Measurements from ENCODE around the gene RASSF4. TPM values are rescaled to one million over a fixed set of nuclear protein-coding genes. Genes with fewer than 3 reads are reported as not detected.

RASSF4 gene
- total RNA-seq, 8 experiments from 2014 or later: 1.8 to 23.2 (median 13.3) TPM

GRCh38 chr10:44922021-44922420 is 37.6 kb upstream of the RASSF4 start:
- 47 to 100% (median 71%) methylated on average over 1 to 3 of the region's 5 CpGs; no CpG with 5 or more reads in 3 of the 10 experiments for WGBS, 10 experiments
- Histone ChIP-seq H3K4me1 (replicated peaks in 1 of 2) (peaks cover 2 to 3% of the 10 kb centered on the region in 2 donors), H3K4me3 (no peak overlapping the region), H3K27ac (no peak overlapping the region)
- in situ Hi-C loops (cut with MboI; ENCODE audit: low pct_unique_long_range_greater_than_20kb in 2 of 9, low sequenced_read_pairs in 9 of 9, unreplicated experiment in 9 of 9): no loop called here
- ATAC-seq (replicated peaks in 6 of 8): no peak

GRCh38 chr10:44922796-44923545 is 36.6 kb upstream of the RASSF4 start:
- in situ Hi-C loops (cut with MboI; ENCODE audit: low pct_unique_long_range_greater_than_20kb in 2 of 9, low sequenced_read_pairs in 9 of 9, unreplicated experiment in 9 of 9): no loop called here
- WGBS, 10 experiments: 30 to 91% (median 62%) methylated on average over 2 to 5 of the region's 7 CpGs
- no peak for ATAC-seq (replicated peaks in 6 of 8)
- H3K4me1 ChIP-seq (replicated peaks in 1 of 2): peaks cover 2 to 3% of the 10 kb centered on the region in 2 donors
- no peak overlapping the region for H3K4me3 ChIP-seq
- no peak overlapping the region for H3K27ac ChIP-seq

GRCh38 chr10:44923611-44924010 is 36.0 kb upstream of the RASSF4 start:
- H3K27ac ChIP-seq: no peak overlapping the region
- no peak for ATAC-seq (replicated peaks in 6 of 8)
- H3K4me3 ChIP-seq: no peak overlapping the region
- peaks cover 2 to 3% of the 10 kb centered on the region in 2 donors for H3K4me1 ChIP-seq (replicated peaks in 1 of 2)
- 17 to 100% (median 48%) methylated on average over 1 to 2 of the region's 3 CpGs; no CpG with 5 or more reads in 6 of the 10 experiments for WGBS, 10 experiments
- in situ Hi-C loops (cut with MboI; ENCODE audit: low pct_unique_long_range_greater_than_20kb in 2 of 9, low sequenced_read_pairs in 9 of 9, unreplicated experiment in 9 of 9): no loop called here

GRCh38 chr10:44924261-44925040 is 35.2 kb upstream of the RASSF4 start:
- in situ Hi-C loops (cut with MboI; ENCODE audit: low pct_unique_long_range_greater_than_20kb in 2 of 9, low sequenced_read_pairs in 9 of 9, unreplicated experiment in 9 of 9): no loop called here
- no peak overlapping the region for H3K27ac ChIP-seq
- 49 to 93% (median 68%) methylated on average over 3 to 6 of the region's 21 CpGs; no CpG with 5 or more reads in 5 of the 10 experiments for WGBS, 10 experiments
- H3K4me1 ChIP-seq (replicated peaks in 1 of 2): peaks cover 2 to 3% of the 10 kb centered on the region in 2 donors
- H3K4me3 ChIP-seq: no peak overlapping the region
- ATAC-seq (replicated peaks in 6 of 8): no peak

GRCh38 chr10:44925224-44925623 is 34.4 kb upstream of the RASSF4 start:
- H3K4me3 ChIP-seq: no peak overlapping the region
- peaks cover 2 to 3% of the 10 kb centered on the region in 2 donors for H3K4me1 ChIP-seq (replicated peaks in 1 of 2)
- in situ Hi-C loops (cut with MboI; ENCODE audit: low pct_unique_long_range_greater_than_20kb in 2 of 9, low sequenced_read_pairs in 9 of 9, unreplicated experiment in 9 of 9): no loop called here
- H3K27ac ChIP-seq: no peak overlapping the region
- peak in 6 of 8 experiments; percentile 80 to 92 (median 85) for ATAC-seq (replicated peaks in 6 of 8)
- 20 to 83% (median 47%) methylated on average over 1 to 6 of the region's 7 CpGs; no CpG with 5 or more reads in 4 of the 10 experiments for WGBS, 10 experiments

GRCh38 chr10:44925811-44926750 is 33.5 kb upstream of the RASSF4 start:
- 0 to 100% (median 93%) methylated on average over 1 to 4 of the region's 16 CpGs; no CpG with 5 or more reads in 1 of the 10 experiments for WGBS, 10 experiments
- Histone ChIP-seq H3K4me3 (no peak overlapping the region), H3K27ac (no peak overlapping the region), H3K4me1 (replicated peaks in 1 of 2) (peaks cover 2 to 3% of the 10 kb centered on the region in 2 donors)
- in situ Hi-C loops (cut with MboI; ENCODE audit: low pct_unique_long_range_greater_than_20kb in 2 of 9, low sequenced_read_pairs in 9 of 9, unreplicated experiment in 9 of 9): no loop called here
- no peak for ATAC-seq (replicated peaks in 6 of 8)

- ATAC-seq (replicated peaks in 6 of 8): no peak
Measured at GRCh38 chr10:44926751-44927351, 32.8 kb upstream of the RASSF4 start.

GRCh38 chr10:44927352-44927751 is 32.2 kb upstream of the RASSF4 start:
- ATAC-seq (replicated peaks in 6 of 8): peak in 2 of 8 experiments; percentile 13 to 65
- H3K4me1 ChIP-seq (replicated peaks in 1 of 2): peaks cover 2 to 3% of the 10 kb centered on the region in 2 donors
- in situ Hi-C loops (cut with MboI; ENCODE audit: low pct_unique_long_range_greater_than_20kb in 2 of 9, low sequenced_read_pairs in 9 of 9, unreplicated experiment in 9 of 9): no loop called here
- 0 to 100% (median 78%) methylated on average over 1 to 2 of the region's 2 CpGs; no CpG with 5 or more reads in 4 of the 10 experiments for WGBS, 10 experiments
- H3K4me3 ChIP-seq: no peak overlapping the region
- no peak overlapping the region for H3K27ac ChIP-seq

More at GRCh38 chr10:44926751-44927351, 32.8 kb upstream of the RASSF4 start:
- Histone ChIP-seq H3K27ac (no peak overlapping the region), H3K4me1 (replicated peaks in 1 of 2) (peaks cover 2 to 3% of the 10 kb centered on the region in 2 donors), H3K4me3 (no peak overlapping the region)
- in situ Hi-C loops (cut with MboI; ENCODE audit: low pct_unique_long_range_greater_than_20kb in 2 of 9, low sequenced_read_pairs in 9 of 9, unreplicated experiment in 9 of 9): no loop called here
- WGBS, 10 experiments: 35 to 67% (median 43%) methylated on average over 1 to 4 of the region's 10 CpGs; no CpG with 5 or more reads in 4 of the 10 experiments

GRCh38 chr10:44928462-44928861 is 31.1 kb upstream of the RASSF4 start:
- in situ Hi-C loops (cut with MboI; ENCODE audit: low pct_unique_long_range_greater_than_20kb in 2 of 9, low sequenced_read_pairs in 9 of 9, unreplicated experiment in 9 of 9): no loop called here
- no peak for ATAC-seq (replicated peaks in 6 of 8)
- no peak overlapping the region for H3K4me3 ChIP-seq
- H3K4me1 ChIP-seq (replicated peaks in 1 of 2): peaks cover 3 to 9% of the 10 kb centered on the region in 2 donors
- H3K27ac ChIP-seq: no peak overlapping the region

- WGBS, 10 experiments: 40 to 100% (median 56%) methylated on average over 1 to 5 of the region's 8 CpGs; no CpG with 5 or more reads in 5 of the 10 experiments
- no peak overlapping the region for H3K27ac ChIP-seq
- peaks cover 3 to 9% of the 10 kb centered on the region in 2 donors for H3K4me1 ChIP-seq (replicated peaks in 1 of 2)
- H3K4me3 ChIP-seq: no peak overlapping the region
- ATAC-seq (replicated peaks in 6 of 8): no peak
- in situ Hi-C loops (cut with MboI; ENCODE audit: low pct_unique_long_range_greater_than_20kb in 2 of 9, low sequenced_read_pairs in 9 of 9, unreplicated experiment in 9 of 9): no loop called here
Measured at GRCh38 chr10:44929356-44930255, 30.0 kb upstream of the RASSF4 start.

- H3K4me3 ChIP-seq: no peak overlapping the region
- in situ Hi-C loops (cut with MboI; ENCODE audit: low pct_unique_long_range_greater_than_20kb in 2 of 9, low sequenced_read_pairs in 9 of 9, unreplicated experiment in 9 of 9): no loop called here
- 0 to 100% (median 83%) methylated on average over 1 to 3 of the region's 4 CpGs; no CpG with 5 or more reads in 4 of the 10 experiments for WGBS, 10 experiments
- no peak overlapping the region for H3K27ac ChIP-seq
- no peak for ATAC-seq (replicated peaks in 6 of 8)
- H3K4me1 ChIP-seq (replicated peaks in 1 of 2): peaks cover 0 to 6% of the 10 kb centered on the region in 2 donors
Measured at GRCh38 chr10:44930904-44931620, 28.5 kb upstream of the RASSF4 start.

Measured in motor neuron (in vitro differentiated cells).